Upper lobe of right lung (tissue), 1 donor: ENCODE data around the gene ERGIC2. TPM values are rescaled to one million over a fixed set of nuclear protein-coding genes. Genes with fewer than 3 reads are reported as not detected.
A peak's percentile ranks its signal among the peaks of the same experiment; 100 is the strongest.

ENCODE experiments used
- ATAC-seq: fragments of 200-7000 bp; cut with Tn5 transposase; one replicate; pipeline ENCODE4 v1.9.1; 2020; ENCODE audit warnings: mild to moderate bottlenecking, moderate library complexity
- DNase-seq: peaks from one replicate; pipeline ENCODE4 v3.0.0-alpha.2; 2020
- H3K27ac ChIP-seq: fragments of 200-600 bp; one replicate; pipeline ENCODE4 v1.8.0; 2022
- H3K27me3 ChIP-seq: fragments of 200-600 bp; one replicate; pipeline ENCODE4 v1.8.0; 2022; ENCODE audit warnings: mild to moderate bottlenecking
- H3K36me3 ChIP-seq: fragments of 200-600 bp; one replicate; pipeline ENCODE4 v1.8.0; 2022
- H3K4me1 ChIP-seq: fragments of 200-600 bp; one replicate; pipeline ENCODE4 v1.8.0; 2022
- H3K4me3 ChIP-seq: fragments of 200-600 bp; one replicate; pipeline ENCODE4 v1.8.0; 2022; ENCODE audit warnings: mild to moderate bottlenecking
- H3K9me3 ChIP-seq: fragments of 200-600 bp; one replicate; pipeline ENCODE4 v1.8.0; 2022
- intact Hi-C: fragments of 100-400 bp; cut with DNase I; formaldehyde crosslinking; loops from one replicate; pipeline ENCODE4 v1.11.0; 2022
- long read RNA-seq: library from polyadenylated mRNA; unstranded; transcript quantifications from one replicate; pipeline ENCODE4 v2.0.0, GENCODE V29; 2021
- total RNA-seq: library from RNA; stranded (reverse); fragmentation: NEBNext Ultra II Directional; extraction: Animal tissue kit (Norgen Biotek cat#: 25700); gene quantifications from one replicate; pipeline ENCODE4 v1.2.1, GENCODE V29; 2021
- TF ChIP-seq, protein P1 (sequence below): fragments of 200-600 bp; IDR thresholded peaks from one replicate; pipeline ENCODE4 v1.8.0; 2022; ENCODE audit warnings: antibody characterized with exemption
- donor health status: DM: no; HTN: yes; CAD: no; lungs with severe emphysema.

ERGIC2 gene, protein sequence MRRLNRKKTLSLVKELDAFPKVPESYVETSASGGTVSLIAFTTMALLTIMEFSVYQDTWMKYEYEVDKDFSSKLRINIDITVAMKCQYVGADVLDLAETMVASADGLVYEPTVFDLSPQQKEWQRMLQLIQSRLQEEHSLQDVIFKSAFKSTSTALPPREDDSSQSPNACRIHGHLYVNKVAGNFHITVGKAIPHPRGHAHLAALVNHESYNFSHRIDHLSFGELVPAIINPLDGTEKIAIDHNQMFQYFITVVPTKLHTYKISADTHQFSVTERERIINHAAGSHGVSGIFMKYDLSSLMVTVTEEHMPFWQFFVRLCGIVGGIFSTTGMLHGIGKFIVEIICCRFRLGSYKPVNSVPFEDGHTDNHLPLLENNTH
- 64.0 TPM for total RNA-seq
- long read RNA-seq, full-length matches to known transcripts, result 63 of 73 reads
- long read RNA-seq, partial matches to known transcripts, result 3 of 73 reads
- long read RNA-seq, other reads (novel, unspliced or antisense), result 7 of 73 reads

DNA sequence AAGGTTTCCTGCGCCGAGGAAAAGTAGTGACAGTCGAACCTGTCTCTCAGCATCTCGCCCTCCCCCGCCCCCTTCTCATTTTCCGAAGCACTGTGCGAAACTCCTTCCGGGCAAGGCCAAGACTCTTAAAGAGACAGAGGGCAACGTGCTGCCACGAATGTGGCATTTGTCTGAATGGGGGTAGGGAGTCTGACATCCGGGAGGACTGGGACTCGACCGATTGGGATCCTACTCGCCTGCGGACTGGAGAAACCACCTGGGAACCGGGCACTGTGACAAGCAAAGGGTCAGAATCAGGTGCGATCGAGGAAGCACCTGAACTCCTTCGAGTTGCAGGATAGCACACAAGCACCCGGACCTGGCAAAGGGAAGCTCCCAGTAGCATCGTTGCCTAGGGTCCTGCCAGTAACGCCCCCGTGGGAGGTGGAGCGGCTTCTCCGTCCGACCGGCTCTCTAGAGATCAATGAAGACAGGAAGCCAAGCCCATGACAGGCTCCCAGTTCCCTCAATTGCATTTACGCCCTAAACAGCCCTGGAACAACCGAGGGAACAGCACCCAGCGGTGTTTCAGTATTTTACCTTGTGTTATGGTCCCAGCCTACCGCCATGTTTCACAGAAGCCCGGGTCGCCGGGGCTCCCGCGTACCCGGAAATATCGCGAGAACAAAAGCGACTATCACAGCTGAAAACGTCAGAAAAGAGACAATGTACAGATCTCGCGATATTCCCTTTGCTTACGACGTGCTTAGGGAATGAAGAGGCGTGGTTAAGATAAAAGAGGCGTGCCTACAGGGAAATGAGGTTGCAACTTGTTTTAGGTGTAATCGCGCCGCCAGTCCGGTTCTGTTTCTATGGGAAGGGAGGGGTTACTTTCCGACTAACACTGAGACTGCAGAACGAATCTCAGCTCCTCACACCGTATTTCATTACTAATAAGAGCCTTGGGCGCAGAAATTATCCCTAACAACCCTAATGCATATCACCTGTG, at the start of gene ERGIC2:
Gene ERGIC2, minus strand, starts transcription at position 637 of the 988 bp plus-strand sequence. CDS start 9,539 bp downstream, outside the sequence.
- peaks cover 14% of the 10 kb centered on the region for H3K4me1 ChIP-seq
- H3K4me3 ChIP-seq, result peak within 1 kb of the TSS; percentile 92
- H3K27me3 ChIP-seq, result no peaks in the 10 kb centered on the region
- intact Hi-C loops, result no loop called here
- ATAC-seq, result peak; percentile 98
- peak within 1 kb of the TSS; percentile 92 for H3K27ac ChIP-seq
- no peaks in the 10 kb centered on the region for H3K36me3 ChIP-seq
- peak; percentile 92 for DNase-seq
- TF ChIP-seq, protein P1, sequence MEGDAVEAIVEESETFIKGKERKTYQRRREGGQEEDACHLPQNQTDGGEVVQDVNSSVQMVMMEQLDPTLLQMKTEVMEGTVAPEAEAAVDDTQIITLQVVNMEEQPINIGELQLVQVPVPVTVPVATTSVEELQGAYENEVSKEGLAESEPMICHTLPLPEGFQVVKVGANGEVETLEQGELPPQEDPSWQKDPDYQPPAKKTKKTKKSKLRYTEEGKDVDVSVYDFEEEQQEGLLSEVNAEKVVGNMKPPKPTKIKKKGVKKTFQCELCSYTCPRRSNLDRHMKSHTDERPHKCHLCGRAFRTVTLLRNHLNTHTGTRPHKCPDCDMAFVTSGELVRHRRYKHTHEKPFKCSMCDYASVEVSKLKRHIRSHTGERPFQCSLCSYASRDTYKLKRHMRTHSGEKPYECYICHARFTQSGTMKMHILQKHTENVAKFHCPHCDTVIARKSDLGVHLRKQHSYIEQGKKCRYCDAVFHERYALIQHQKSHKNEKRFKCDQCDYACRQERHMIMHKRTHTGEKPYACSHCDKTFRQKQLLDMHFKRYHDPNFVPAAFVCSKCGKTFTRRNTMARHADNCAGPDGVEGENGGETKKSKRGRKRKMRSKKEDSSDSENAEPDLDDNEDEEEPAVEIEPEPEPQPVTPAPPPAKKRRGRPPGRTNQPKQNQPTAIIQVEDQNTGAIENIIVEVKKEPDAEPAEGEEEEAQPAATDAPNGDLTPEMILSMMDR, result no peak
- no peaks in the 10 kb centered on the region for H3K9me3 ChIP-seq

DNA sequence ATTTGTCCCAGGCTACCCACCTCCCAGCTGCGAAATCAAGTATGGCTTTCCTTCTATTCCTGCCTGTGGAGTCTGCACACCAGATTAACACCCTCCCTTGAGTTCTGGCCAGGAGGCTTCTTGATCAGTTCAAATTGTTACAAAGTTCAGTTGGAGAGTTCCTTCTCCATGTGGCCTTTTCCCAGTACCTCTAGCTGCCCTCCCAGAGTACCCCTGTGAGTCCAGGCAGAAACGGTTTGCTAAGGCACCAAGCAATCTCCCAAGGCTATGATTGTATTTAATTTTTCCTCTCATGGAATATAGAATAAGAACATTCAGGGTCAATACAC, 49.7 kb upstream of the ERGIC2 start:
- H3K36me3 ChIP-seq, result no peaks in the 10 kb centered on the region
- TF ChIP-seq, protein P1, result no peak
- H3K27ac ChIP-seq, result no peak overlapping the region
- ATAC-seq (no peak), DNase-seq (no peak)
- H3K4me3 ChIP-seq, result no peak overlapping the region
- H3K9me3 ChIP-seq, result no peaks in the 10 kb centered on the region
- H3K27me3 ChIP-seq, result no peaks in the 10 kb centered on the region
- H3K4me1 ChIP-seq, result no peaks in the 10 kb centered on the region
- intact Hi-C loops, result no loop called here

DNA sequence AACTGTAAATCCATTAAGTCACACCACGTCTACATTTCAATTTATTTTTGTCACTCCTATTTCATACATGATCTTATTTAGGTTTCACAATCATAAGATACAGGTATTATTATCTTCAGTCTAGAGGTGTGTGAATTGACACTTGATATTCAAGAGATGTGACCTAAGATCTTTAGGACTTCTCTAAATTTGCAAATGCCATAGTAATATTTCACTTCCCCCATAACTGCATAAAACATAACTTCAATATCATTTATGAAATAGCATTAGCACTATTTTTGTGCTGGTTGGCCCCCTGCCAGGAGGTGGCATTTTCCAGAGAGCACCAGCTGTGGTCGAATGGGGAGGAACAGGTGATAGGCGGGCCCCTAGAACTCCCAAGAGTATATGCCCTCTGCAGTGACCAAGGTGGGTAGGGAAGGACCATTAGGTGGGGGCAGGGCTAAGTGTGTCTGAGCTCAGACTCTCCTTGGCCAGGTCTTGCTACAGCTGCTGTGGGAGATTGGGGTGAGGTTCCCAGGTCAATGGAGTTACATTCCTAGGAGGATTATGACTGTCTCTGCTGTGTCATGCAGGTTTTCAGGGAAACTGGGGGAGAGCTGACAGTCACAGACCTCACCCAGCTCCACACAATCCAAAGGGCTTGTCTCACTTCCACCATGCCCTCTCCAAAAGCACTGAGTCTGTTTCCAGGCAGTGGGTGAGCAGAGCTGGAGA, 49.2 kb upstream of the ERGIC2 start:
- TF ChIP-seq, protein P1, result no peak
- no peak overlapping the region for H3K27ac ChIP-seq
- H3K4me3 ChIP-seq, result no peak overlapping the region
- DNase-seq (no peak), ATAC-seq (no peak)
- no peaks in the 10 kb centered on the region for H3K36me3 ChIP-seq
- H3K4me1 ChIP-seq, result no peaks in the 10 kb centered on the region
- H3K27me3 ChIP-seq, result no peaks in the 10 kb centered on the region
- no peaks in the 10 kb centered on the region for H3K9me3 ChIP-seq
- intact Hi-C loops, result no loop called here

DNA sequence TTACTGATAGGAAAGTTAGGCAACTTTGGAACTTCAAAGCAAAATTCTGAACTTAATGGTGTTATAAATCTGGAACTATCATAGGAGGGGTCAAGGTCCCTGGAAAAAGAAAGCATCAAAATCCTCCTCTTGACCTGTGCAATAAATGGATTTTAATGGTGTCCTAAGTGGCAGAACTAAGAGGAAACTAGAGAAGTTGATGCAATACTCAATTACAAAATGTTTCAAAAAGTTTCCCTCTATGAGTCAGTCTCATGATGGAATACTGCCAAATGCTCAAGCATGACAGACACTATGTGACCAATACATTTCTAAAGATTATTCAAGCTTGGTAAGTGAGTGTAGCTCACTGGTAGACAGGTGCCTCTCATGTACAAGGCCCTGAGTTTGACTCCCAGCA, 47.7 kb upstream of the ERGIC2 start:
- Histone ChIP-seq H3K4me3 (no peak overlapping the region), H3K27ac (no peak overlapping the region), H3K9me3 (no peaks in the 10 kb centered on the region), H3K27me3 (no peaks in the 10 kb centered on the region), H3K4me1 (no peaks in the 10 kb centered on the region), H3K36me3 (no peaks in the 10 kb centered on the region)
- intact Hi-C loops, result no loop called here
- DNase-seq (no peak), ATAC-seq (peak; percentile 83)
- TF ChIP-seq, protein P1, result no peak

DNA sequence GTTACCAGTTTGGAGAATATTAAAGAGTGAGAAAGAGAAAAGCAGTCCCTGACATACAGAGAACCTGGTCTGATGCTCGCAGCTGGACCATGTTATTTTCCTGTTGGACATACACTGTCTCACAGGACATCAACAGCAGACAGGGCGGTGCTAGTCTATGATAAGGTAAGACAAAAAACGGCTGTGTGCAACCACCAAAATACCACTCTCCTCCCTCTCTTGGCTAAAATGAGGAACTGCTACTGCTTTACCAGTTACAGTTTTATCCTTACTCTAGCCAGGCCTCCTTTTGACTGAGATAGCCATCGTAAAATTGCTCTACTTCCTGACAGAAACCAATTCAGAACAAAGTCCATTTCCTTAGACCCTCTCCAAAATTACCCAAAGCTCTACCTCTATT, 47.0 kb upstream of the ERGIC2 start:
- no peaks in the 10 kb centered on the region for H3K9me3 ChIP-seq
- H3K36me3 ChIP-seq, result no peaks in the 10 kb centered on the region
- ATAC-seq, result peak; percentile 73
- TF ChIP-seq, protein P1, result peak; percentile 22
- intact Hi-C loops, result no loop called here
- H3K27ac ChIP-seq, result no peak overlapping the region
- no peaks in the 10 kb centered on the region for H3K27me3 ChIP-seq
- no peak for DNase-seq
- no peaks in the 10 kb centered on the region for H3K4me1 ChIP-seq
- no peak overlapping the region for H3K4me3 ChIP-seq
